Endothelial cell of umbilical vein (primary cell): ENCODE measurements around the gene ERBB2. TPM values are rescaled to one million over a fixed set of nuclear protein-coding genes. Genes with fewer than 3 reads are reported as not detected.

ENCODE experiments used
- BruUV-seq: library from RNA; stranded (reverse); fragments of 400-500 nt; replicated peaks from 2 replicates; lab custom pipeline; 2021; lab: Mats Ljungman, UMichigan
- CTCF ChIA-PET: fragments of 300-600, 350-600 bp; sonication (Branson Sonifier 250); formaldehyde crosslinking; loops from one replicate; lab custom pipeline; 2021; ENCODE audit warnings: antibody characterized with exemption, inconsistent platforms; lab: Charles Lee
- POLR2A ChIA-PET: fragments of 300-600, 350-600 bp; sonication (Branson Sonifier 250); formaldehyde crosslinking; loops from one replicate; lab custom pipeline; 2021; ENCODE audit warnings: antibody characterized with exemption, inconsistent platforms; lab: Charles Lee
- DNase-seq: peaks from one replicate; pipeline ENCODE4 v3.0.0-alpha.2; 2011; ENCODE audit warnings: low read depth, low spot score
- FAIRE-seq: peaks from 2 replicates; lab custom pipeline; 2011; peaks lifted over from hg19 to GRCh38; lab: Jason Lieb, UNC
- H2AFZ ChIP-seq: 2 replicates; pipeline ENCODE4 v1.6.0; 2012; ENCODE audit warnings: low read depth, low read length, control low read depth, inconsistent platforms
- H3K27ac ChIP-seq: 2 replicates; pipeline ENCODE4 v1.5.1; 2011; ENCODE audit warnings: low read depth, mild to moderate bottlenecking, control low read depth, low read length, moderate library complexity; ENCODE audit not compliant: insufficient read depth
- H3K27me3 ChIP-seq, 2 experiments: 2 replicates each; pipeline versions ENCODE4 v1.6.0 to v1.6.1; 2011; ENCODE audit warnings: low read length in 2 of 2, mixed read lengths in 1 of 2; ENCODE audit not compliant: control insufficient read depth in 2 of 2, insufficient read depth in 2 of 2
- H3K36me3 ChIP-seq, 2 experiments: 2 replicates in 1 of 2; 3 replicates in 1 of 2; pipeline ENCODE4 v1.5.1; 2011; ENCODE audit warnings: low read length in 2 of 2, mild to moderate bottlenecking in 1 of 2, moderate library complexity in 1 of 2; ENCODE audit not compliant: control insufficient read depth in 2 of 2, insufficient read depth in 2 of 2; ENCODE audit errors: extremely low read depth in 1 of 2
- H3K4me1 ChIP-seq: 3 replicates; pipeline ENCODE4 v1.5.1; 2011; ENCODE audit warnings: mild to moderate bottlenecking, low read length; ENCODE audit not compliant: control insufficient read depth, insufficient read depth; ENCODE audit errors: extremely low read depth
- H3K4me2 ChIP-seq: 2 replicates; pipeline ENCODE4 v1.6.1; 2011; ENCODE audit warnings: low read length, control low read depth, mixed read lengths; ENCODE audit not compliant: insufficient read depth
- H3K4me3 ChIP-seq, 3 experiments: fragments of 200-600 bp in 1 of 3; sonication (generic), shearing (Covaris generic) in 1 of 3; replicated peaks in 1 of 3; 2 replicates each; pipeline ENCODE4 v1.5.1; 2011 to 2016; ENCODE audit warnings: control low read depth in 3 of 3, low read length in 3 of 3, mild to moderate bottlenecking in 2 of 3, inconsistent platforms in 1 of 3, low read depth in 1 of 3, moderate library complexity in 1 of 3; ENCODE audit not compliant: insufficient read depth in 1 of 3
- H3K79me2 ChIP-seq: 2 replicates; pipeline ENCODE4 v1.6.0; 2012; ENCODE audit warnings: low read length, inconsistent platforms; ENCODE audit not compliant: control insufficient read depth, insufficient read depth
- H3K9ac ChIP-seq: replicated peaks from 2 replicates; pipeline ENCODE3; 2011; ENCODE audit warnings: low read length, control low read depth; ENCODE audit not compliant: insufficient read depth; ENCODE audit errors: extremely low read depth
- H3K9me1 ChIP-seq: replicated peaks from 3 replicates; pipeline ENCODE4 v1.6.0; 2011; ENCODE audit warnings: mild to moderate bottlenecking, low read length; ENCODE audit not compliant: control insufficient read depth, insufficient read depth; ENCODE audit errors: extremely low read depth
- H3K9me3 ChIP-seq: replicated peaks from 2 replicates; pipeline ENCODE4 v1.5.1; 2012; ENCODE audit warnings: low read length, inconsistent platforms; ENCODE audit not compliant: control insufficient read depth, insufficient read depth
- H4K20me1 ChIP-seq: replicated peaks from 2 replicates; pipeline ENCODE3; 2011; ENCODE audit warnings: mild to moderate bottlenecking, low read length; ENCODE audit not compliant: control insufficient read depth, insufficient read depth; ENCODE audit errors: extremely low read depth
- CTCF ChIP-seq, 2 donors: IDR thresholded peaks; 1 replicate in 1 of 2; 2 replicates in 1 of 2; pipeline ENCODE4 v1.5.1; 2011; ENCODE audit warnings: low read length in 2 of 2, mild to moderate bottlenecking in 2 of 2, moderate library complexity in 2 of 2, control low read depth in 1 of 2, inconsistent platforms in 1 of 2, low read depth in 1 of 2; ENCODE audit not compliant: insufficient read depth in 1 of 2; ENCODE audit errors: extremely low read depth in 1 of 2
- EZH2 ChIP-seq: IDR thresholded peaks from 2 replicates; pipeline ENCODE4 v1.6.1; 2012; ENCODE audit warnings: borderline replicate concordance, low read depth, mild to moderate bottlenecking, moderate library complexity, low read length, inconsistent platforms; ENCODE audit not compliant: severe bottlenecking
- FOS ChIP-seq: IDR thresholded peaks from 2 replicates; pipeline ENCODE4 v1.6.1; 2011; ENCODE audit warnings: mild to moderate bottlenecking, low read length, moderate library complexity, borderline replicate concordance; ENCODE audit not compliant: insufficient read depth
- GATA2 ChIP-seq: IDR thresholded peaks from 2 replicates; pipeline ENCODE4 v1.7.0; 2011; ENCODE audit warnings: low read depth, mild to moderate bottlenecking, moderate library complexity, mixed read lengths, low read length; ENCODE audit not compliant: insufficient read length, insufficient read depth
- JUN ChIP-seq: IDR thresholded peaks from 2 replicates; pipeline ENCODE4 v1.6.1; 2011; ENCODE audit warnings: borderline replicate concordance, low read depth; ENCODE audit not compliant: insufficient read length, insufficient read depth
- MAX ChIP-seq: IDR thresholded peaks from 2 replicates; pipeline ENCODE4 v1.6.1; 2011; ENCODE audit not compliant: insufficient read depth, insufficient read length
- MYC ChIP-seq: IDR thresholded peaks from one replicate; pipeline ENCODE4 v1.6.1; 2011; ENCODE audit warnings: mild to moderate bottlenecking, low read depth, low read length
- POLR2A ChIP-seq: IDR thresholded peaks from 2 replicates; pipeline ENCODE4 v1.6.1; 2012; ENCODE audit warnings: low read depth, mild to moderate bottlenecking, control low read depth, low read length
- POLR2AphosphoS5 ChIP-seq: IDR thresholded peaks from 2 replicates; pipeline ENCODE4 v1.6.1; 2012; ENCODE audit warnings: low read depth, mild to moderate bottlenecking, control low read depth, low read length, moderate library complexity; ENCODE audit not compliant: insufficient read depth
- dilution Hi-C: fragments of 300-500 bp; cut with MboI; formaldehyde crosslinking; loops from one replicate; pipeline ENCODE4 v1.15.0; 2019; ENCODE audit warnings: low sequenced_read_pairs; ENCODE audit not compliant: extremely low pct_ligation_motif_present
- intact Hi-C: fragments of 100-400 bp; cut with micrococcal nuclease; formaldehyde crosslinking; loops from one replicate; pipeline ENCODE4 v1.10.0; 2022
- polyA plus RNA-seq, 4 experiments: library from polyadenylated mRNA; depleted of rRNA in 3 of 4; stranded (reverse) in 3 of 4; unstranded in 1 of 4; fragments of >200 nt; gene quantifications; 2 replicates each; pipeline versions ENCODE4 v1.2.1 to v1.2.3, GENCODE V29; 2011 to 2012; ENCODE audit warnings: missing spikeins in 1 of 4
- total RNA-seq: library from RNA; stranded (reverse); gene quantifications from 2 replicates; pipeline ENCODE4 v1.2.3, GENCODE V29; 2021

The ERBB2 gene
- total and polyA plus RNA-seq, 2 donors (not counting 3 experiments of a cell fraction or from before 2014, with no cell fraction given) = 20.6 to 32.9 TPM

- Histone ChIP-seq H3K27ac (no peak overlapping the region), H3K9ac (no peak overlapping the region), H2AFZ (peak overlapping the region; percentile 84), H4K20me1 (no peaks in the 10 kb centered on the region), H3K9me3 (no peaks in the 10 kb centered on the region), H3K9me1 (no peaks in the 10 kb centered on the region), H3K27me3 (no peaks in the 10 kb centered on the region), H3K36me3 (no peaks in the 10 kb centered on the region), H3K4me3 (peak overlapping the region in 1 of 3 experiments; percentile 91), H3K4me2 (peak overlapping the region; percentile 95), H3K4me1 (peaks cover 9% of the 10 kb centered on the region), H3K79me2 (no peaks in the 10 kb centered on the region)
- intact Hi-C loops (no loop called here), dilution Hi-C loops (no loop called here)
- no peak for TF ChIP-seq MAX
- TF ChIP-seq GATA2 = no peak
- TF ChIP-seq CTCF (IDR thresholded peaks at IDR 0.05; ENCODE audit: extremely low read depth in 1 of 2, insufficient read depth in 1 of 2, low read depth in 1 of 2, low read length in 2 of 2) = no peak
- no peak for TF ChIP-seq MYC
- no peak for TF ChIP-seq JUN
- no peak for TF ChIP-seq POLR2AphosphoS5
- TF ChIP-seq FOS = no peak
- no peak for TF ChIP-seq EZH2
- no peak for TF ChIP-seq POLR2A
- BruUV-seq = no TSS peak
- no peak for DNase-seq
- CTCF ChIA-PET = interaction anchor here (1.3 to 2.1 kb wide), 3 partner anchors 11 to 41 kb away, joined by 3 to 12 read pairs (median 8); partner anchors contain the start of genes ERBB2, MIEN1 and PNMT
- POLR2A ChIA-PET = interaction anchor here (1.0 kb wide), 1 partner anchor 16 kb away, joined by 3 read pairs; no protein-coding TSS in a partner anchor
- FAIRE-seq = no peak
Measured at GRCh38 chr17:39688945-39689344, 10.9 kb upstream of the ERBB2 start.
